IPS-11a (cell line): ENCODE measurements around the gene TTC7B.

Experiments
- H3K4me3 ChIP-seq: one replicate; pipeline ENCODE4 v1.5.1; 2013; ENCODE audit warnings: low read depth, low read length, control low read depth

The TTC7B gene

DNA sequence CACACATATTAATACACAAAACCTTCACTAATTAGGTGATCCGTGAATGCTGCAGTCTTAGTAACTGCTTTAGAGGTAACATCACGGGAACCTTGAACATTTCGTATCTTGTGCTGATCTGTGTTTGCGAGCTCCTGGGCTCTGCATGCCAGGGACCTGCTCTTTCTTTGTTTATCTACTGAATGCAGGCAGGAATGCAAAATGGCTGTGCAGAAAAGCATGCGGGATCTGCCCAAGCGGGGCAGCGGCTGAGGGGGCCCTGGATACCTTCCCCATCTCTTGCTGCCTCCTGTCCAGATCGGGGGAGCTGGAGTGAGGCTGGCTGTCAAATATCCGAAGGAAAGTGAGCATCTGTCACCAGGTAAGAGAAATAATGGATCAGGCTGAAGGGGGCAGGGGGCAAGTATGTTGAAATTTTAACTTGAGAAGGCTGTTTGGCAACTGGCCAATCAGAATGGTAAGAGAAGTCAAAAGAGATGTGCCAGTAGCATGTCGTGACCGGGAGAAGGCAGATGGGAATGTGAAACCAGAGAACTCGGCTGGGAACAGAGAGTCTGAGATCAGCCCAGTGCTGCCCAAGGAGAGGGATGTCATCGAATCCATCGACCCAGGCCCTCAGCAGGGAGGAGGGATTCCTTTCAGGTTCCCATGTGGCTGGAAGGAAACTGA lies 191.4 kb downstream of the TTC7B start:
- H3K4me3 ChIP-seq = no peak overlapping the region

DNA sequence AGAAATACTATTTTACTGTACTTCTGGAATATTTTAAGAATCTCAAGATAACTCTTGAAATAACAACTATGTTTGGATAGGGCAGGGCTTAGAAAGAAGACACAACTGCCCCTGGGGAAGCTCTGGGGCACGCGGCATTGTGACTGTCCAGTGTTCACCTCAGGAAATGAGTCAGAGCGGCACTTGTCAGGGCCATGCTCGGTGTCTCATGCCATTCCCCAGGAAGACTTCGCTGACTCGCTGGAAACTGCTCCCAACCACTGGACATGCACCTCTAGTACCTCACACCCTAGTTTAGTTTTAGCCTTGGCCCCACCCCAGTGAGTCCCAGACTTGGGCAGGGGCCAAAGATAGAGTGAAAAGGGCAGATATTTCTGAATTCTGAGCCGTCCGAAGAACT lies 192.0 kb downstream of the TTC7B start:
- no peak overlapping the region for H3K4me3 ChIP-seq

GRCh38 chr14:90621201-90621600 lies 195.0 kb downstream of the TTC7B start:
- no peak overlapping the region for H3K4me3 ChIP-seq

GRCh38 chr14:90620568-90621077 lies 195.6 kb downstream of the TTC7B start:
- H3K4me3 ChIP-seq = no peak overlapping the region

- H3K4me3 ChIP-seq = no peak overlapping the region
Measured at GRCh38 chr14:90619911-90620310, 196.3 kb downstream of the TTC7B start.

- H3K4me3 ChIP-seq = no peak overlapping the region
Measured at GRCh38 chr14:90617961-90618360, 198.3 kb downstream of the TTC7B start.

DNA sequence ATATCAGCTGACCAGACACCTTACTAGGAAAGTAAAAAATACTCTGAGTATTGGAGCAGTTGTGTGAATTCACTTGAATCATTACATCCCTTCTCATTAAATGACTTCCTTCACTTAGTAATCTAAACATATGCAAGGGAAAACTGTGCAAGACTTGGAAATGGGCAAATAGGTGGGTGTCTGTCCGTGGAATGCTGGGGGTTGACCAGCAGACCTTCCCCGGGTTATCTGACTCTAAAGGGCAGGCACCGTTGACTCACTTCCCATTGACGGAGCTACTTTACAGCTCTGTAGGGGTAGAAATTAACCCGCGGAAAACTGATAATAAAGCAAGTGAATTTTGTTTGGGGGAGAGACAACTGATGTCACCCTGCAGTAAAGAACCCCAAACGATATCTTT lies 199.3 kb downstream of the TTC7B start:
- H3K4me3 ChIP-seq = no peak overlapping the region

GRCh38 chr14:90616313-90616712 lies 199.9 kb downstream of the TTC7B start:
- H3K4me3 ChIP-seq = no peak overlapping the region

DNA sequence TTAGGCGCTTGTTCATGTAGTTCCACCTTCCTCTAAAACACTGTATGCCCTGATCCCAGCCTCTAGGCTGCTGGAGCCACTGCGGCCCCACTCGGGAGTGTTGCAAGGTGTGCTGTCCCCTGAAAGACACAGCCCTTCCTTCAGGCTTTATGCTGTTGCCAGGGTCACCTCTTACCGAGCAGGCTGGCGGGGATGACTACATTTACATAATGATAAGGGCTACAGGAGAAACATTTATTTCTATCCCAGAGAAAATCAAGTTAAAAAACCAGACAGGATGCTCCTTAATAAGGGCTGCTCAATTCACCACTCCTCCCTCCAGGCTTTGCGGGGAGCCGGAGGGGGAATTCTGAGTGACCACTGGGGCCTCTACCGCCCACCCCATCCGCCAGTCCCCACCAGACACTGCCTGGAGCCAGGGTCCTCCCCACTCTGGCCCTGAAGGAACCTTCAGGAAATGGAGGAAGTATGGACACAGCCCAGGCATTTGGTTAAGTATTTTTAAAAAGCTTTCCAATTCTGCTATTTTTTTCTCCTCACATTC lies 200.6 kb downstream of the TTC7B start:
- H3K4me3 ChIP-seq = no peak overlapping the region

DNA sequence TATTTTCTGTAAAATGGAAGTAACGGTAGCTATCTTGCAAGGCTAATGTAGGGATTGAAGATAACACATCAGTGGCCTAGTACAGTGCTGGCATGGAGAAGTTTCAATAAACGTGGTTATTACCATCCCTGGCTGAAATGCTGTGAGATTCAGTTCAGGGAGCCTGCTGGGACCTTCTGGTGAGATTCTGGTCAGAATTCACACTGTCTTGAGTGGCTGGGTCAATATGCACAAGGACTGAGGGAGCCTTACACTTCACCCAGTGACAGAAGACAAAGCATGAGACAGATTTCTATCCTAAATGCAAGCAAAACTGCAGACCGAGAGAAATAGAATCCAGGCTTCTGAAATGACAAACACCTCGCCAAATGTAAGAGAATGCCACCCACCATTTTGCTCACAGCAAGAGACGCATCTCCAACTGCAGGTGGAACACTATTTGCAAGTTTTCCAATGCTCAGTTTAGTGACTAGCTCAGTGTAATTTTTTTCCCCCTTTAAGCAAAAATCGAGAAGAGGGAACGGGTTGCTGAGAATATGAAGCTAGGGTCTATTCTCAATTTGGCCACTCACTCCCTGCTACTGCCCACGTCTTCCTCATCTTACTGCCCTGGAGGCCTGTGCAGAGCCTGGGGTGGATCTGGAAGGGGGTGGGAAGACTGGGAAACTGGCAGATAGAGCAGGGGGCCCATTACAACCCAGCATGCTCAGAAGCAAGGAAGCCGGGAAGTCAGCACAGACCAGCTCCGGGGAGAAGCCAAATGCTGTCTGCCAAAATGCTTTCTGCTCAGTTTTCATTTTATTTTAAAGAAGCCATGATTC lies 201.3 kb downstream of the TTC7B start:
- H3K4me3 ChIP-seq = no peak overlapping the region

DNA sequence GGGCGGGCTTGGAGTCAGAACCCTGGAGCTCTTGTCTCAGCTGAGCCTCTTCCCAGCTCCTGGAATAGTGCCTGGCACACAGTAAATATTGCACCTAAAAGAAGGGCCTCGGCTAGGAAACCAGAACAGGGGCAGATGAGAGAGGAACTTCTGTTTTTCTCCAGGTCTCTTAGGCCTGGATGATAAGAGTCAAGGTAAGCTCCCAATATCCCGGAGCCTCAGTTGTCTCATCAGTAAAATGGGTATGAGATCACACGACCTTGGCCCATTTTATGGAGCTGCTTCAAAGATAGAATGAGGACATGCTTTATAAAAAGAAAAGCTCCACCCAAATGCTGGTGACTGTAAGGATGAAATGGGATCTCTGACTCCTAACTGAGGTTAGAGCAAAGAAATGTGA lies 202.2 kb downstream of the TTC7B start:
- H3K4me3 ChIP-seq = no peak overlapping the region

DNA sequence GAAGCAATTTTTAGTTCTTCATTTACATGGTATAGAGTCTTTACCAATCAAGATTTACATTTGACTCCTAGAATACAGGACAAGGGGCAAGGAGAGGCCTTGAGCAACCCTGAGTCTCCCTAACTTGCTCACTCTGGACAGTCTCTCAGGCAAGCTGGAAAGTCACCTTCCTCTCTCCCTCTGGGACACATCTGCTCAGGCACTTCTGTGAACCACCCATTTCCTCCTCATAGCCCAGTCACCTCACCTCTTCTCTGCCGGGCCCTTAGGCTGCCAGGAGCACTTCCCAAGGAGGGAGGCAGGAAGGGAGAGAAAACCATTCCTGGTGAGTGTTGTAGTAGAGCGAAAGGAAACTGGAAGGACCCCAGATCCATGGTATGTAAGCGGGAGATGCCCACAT lies 202.8 kb downstream of the TTC7B start:
- H3K4me3 ChIP-seq = no peak overlapping the region

DNA sequence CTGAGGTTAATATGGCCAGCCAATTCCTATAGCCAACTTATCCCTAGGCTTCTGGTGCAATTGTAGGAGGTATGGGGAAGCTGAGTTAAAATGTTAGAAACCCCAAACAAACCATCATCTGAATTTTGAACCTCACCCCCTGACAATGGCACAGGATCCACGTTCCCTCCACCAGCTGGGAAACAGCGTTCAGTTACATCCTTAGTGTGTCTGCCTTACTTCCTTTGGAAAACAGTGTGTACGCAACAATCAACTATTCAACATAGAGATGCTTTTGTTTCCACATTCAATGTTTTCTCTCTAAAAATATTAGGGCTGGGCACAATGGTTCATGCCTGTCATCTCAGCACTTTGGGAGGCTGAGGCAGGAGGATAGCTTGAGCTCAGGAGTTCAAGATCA lies 203.4 kb downstream of the TTC7B start:
- no peak overlapping the region for H3K4me3 ChIP-seq

GRCh38 chr14:90611936-90612335 lies 204.3 kb downstream of the TTC7B start:
- no peak overlapping the region for H3K4me3 ChIP-seq

GRCh38 chr14:90611501-90611900 lies 204.7 kb downstream of the TTC7B start:
- no peak overlapping the region for H3K4me3 ChIP-seq

- H3K4me3 ChIP-seq = no peak overlapping the region
Measured at GRCh38 chr14:90610346-90611040, 205.7 kb downstream of the TTC7B start.

- no peak overlapping the region for H3K4me3 ChIP-seq
Measured at GRCh38 chr14:90609376-90609775, 206.9 kb downstream of the TTC7B start.

GRCh38 chr14:90608929-90609341 lies 207.3 kb downstream of the TTC7B start:
- H3K4me3 ChIP-seq = no peak overlapping the region

GRCh38 chr14:90608281-90608680 lies 207.9 kb downstream of the TTC7B start:
- H3K4me3 ChIP-seq = no peak overlapping the region

GRCh38 chr14:90607141-90607540 lies 209.1 kb downstream of the TTC7B start:
- H3K4me3 ChIP-seq = no peak overlapping the region

DNA sequence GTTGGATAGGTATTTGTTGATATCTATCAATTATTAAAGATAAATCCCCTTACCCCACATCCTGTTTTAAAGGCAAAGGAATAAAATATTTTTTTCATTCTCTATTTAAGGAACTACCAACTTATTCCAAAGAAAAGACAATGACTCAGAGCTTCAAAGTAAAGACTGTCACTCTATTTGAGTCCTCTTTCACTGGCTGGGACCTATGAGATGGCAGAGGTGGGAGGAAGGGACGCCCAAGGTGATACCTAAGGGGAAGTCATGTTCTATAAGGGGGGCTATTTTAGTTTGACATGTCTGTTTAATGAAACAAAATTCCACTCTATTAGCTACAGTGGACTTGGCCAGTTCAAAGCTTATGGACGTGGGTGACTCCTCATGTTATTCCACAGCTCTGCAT lies 209.8 kb downstream of the TTC7B start:
- H3K4me3 ChIP-seq = no peak overlapping the region
